Upper lobe of left lung (tissue), 4 donors: ENCODE data around the gene XIRP1.

ENCODE experiments used
- EP300 ChIP-seq, 4 donors: sonication (generic); formaldehyde crosslinking; IDR thresholded peaks; one replicate each; pipeline ENCODE4 v1.5.1; 2017; ENCODE audit warnings: antibody characterized with exemption in 4 of 4, control low read depth in 2 of 4
- POLR2A ChIP-seq, 4 donors: fragments of 450-650 bp; IDR thresholded peaks; one replicate each; pipeline ENCODE4 v1.5.1; 2016 to 2017; ENCODE audit warnings: antibody characterized with exemption in 4 of 4, mild to moderate bottlenecking in 2 of 4
- POLR2AphosphoS5 ChIP-seq, 2 donors: sonication (generic); formaldehyde crosslinking; IDR thresholded peaks; one replicate each; pipeline ENCODE4 v1.5.1; 2017; ENCODE audit warnings: antibody characterized with exemption in 2 of 2
- TF ChIP-seq, protein P1 (sequence below), 6 experiments: fragments of 450-650 bp in 4 of 6; fragments of 200-600 bp in 2 of 6; sonication (generic) in 2 of 6; IDR thresholded peaks; one replicate each; pipeline ENCODE4 v1.5.1; 2016 to 2019; ENCODE audit warnings: antibody characterized with exemption in 6 of 6

DNA sequence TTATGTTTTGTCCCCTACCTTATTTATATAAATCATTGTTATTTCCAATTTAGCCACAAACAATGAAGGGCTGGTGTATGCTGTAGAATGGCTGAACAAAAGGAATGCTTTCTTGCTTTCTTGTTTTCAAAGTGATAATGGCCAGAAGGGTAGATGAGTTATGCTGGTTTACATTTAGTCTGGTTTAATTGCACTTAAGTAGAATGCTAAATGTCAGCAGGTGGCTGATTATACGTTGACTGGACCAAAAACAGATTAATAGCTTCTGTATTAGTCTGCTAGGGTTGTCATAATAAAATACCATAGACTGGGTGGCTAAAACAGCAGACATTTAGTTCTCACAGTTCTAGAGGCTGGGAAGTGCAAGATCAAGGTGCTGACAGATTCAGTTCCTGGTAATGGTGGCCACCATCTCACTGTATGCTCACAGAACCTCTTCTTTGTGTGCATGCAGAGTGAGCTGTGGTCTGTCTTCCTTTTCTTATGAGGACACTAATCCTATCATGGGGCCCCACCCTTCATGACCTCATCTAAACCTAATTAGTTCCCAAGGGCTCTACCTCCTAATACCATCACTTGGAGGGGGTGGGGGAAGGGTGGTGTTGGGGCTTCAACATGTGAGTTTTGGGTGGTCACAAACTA lies 17.1 kb upstream of the XIRP1 start:
- TF ChIP-seq POLR2A (IDR thresholded peaks at IDR 0.05) (no peak), EP300 (IDR thresholded peaks at IDR 0.05) (no peak), POLR2AphosphoS5 (IDR thresholded peaks at IDR 0.05) (no peak)
- TF ChIP-seq, protein P1, sequence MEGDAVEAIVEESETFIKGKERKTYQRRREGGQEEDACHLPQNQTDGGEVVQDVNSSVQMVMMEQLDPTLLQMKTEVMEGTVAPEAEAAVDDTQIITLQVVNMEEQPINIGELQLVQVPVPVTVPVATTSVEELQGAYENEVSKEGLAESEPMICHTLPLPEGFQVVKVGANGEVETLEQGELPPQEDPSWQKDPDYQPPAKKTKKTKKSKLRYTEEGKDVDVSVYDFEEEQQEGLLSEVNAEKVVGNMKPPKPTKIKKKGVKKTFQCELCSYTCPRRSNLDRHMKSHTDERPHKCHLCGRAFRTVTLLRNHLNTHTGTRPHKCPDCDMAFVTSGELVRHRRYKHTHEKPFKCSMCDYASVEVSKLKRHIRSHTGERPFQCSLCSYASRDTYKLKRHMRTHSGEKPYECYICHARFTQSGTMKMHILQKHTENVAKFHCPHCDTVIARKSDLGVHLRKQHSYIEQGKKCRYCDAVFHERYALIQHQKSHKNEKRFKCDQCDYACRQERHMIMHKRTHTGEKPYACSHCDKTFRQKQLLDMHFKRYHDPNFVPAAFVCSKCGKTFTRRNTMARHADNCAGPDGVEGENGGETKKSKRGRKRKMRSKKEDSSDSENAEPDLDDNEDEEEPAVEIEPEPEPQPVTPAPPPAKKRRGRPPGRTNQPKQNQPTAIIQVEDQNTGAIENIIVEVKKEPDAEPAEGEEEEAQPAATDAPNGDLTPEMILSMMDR (IDR thresholded peaks at IDR 0.05): no peak
